ENCODE data around the gene GMPPA. TPM values are rescaled to one million over a fixed set of nuclear protein-coding genes. Genes with fewer than 3 reads are reported as not detected.

The GMPPA gene
- polyA plus RNA-seq, 1 donor (not counting 4 experiments of a cell fraction or from before 2014, with no cell fraction given), result 50.6 TPM

DNA sequence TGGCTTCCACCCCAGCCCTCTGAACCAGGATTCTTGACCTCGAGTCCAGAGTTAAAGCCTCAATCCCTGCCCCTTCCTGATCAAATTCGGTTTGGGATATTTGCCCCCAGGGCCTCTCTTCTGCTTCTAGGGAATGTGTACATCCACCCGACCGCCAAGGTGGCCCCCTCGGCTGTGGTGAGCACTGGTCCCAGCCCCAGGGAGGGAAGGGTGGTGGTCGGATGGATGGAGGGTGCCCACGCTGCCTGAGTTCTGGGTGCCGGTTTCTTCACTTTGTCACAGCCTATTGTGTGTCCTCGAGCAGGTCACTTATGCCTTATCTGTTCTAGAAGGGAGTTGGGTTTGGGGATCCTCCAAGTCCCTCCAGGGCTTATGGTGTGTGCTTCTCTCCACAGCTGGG lies 6.9 kb downstream of the GMPPA start:
- no peak overlapping the region for H3K9ac ChIP-seq (ENCODE audit: control insufficient read depth, extremely low read depth, insufficient read depth, low read length)
- H3K9me1 ChIP-seq (ENCODE audit: control insufficient read depth, extremely low read depth, insufficient read depth, low read length), result no peaks in the 10 kb centered on the region
- peaks cover 9 to 12% of the 10 kb centered on the region in 2 experiments for H3K36me3 ChIP-seq (ENCODE audit: control insufficient read depth in 2 of 2, extremely low read depth in 1 of 2, insufficient read depth in 2 of 2, low read length in 2 of 2)
- H3K4me3 ChIP-seq (ENCODE audit: control insufficient read depth in 2 of 3, extremely low read depth in 1 of 3, insufficient read depth in 2 of 3, low read depth in 1 of 3, low read length in 3 of 3), result no peak overlapping the region
- DNase-seq (ENCODE audit: low read depth, low spot score) (no peak), FAIRE-seq (no peak)
- H3K4me2 ChIP-seq (ENCODE audit: control insufficient read depth, extremely low read depth, insufficient read depth, low read depth, low read length), result no peak overlapping the region
- H3K4me1 ChIP-seq (ENCODE audit: control insufficient read depth, extremely low read depth, insufficient read depth, low read length), result no peaks in the 10 kb centered on the region
- no peak for TF ChIP-seq EZH2 (IDR thresholded peaks at IDR 0.05; ENCODE audit: low read length)
- TF ChIP-seq, protein P1, sequence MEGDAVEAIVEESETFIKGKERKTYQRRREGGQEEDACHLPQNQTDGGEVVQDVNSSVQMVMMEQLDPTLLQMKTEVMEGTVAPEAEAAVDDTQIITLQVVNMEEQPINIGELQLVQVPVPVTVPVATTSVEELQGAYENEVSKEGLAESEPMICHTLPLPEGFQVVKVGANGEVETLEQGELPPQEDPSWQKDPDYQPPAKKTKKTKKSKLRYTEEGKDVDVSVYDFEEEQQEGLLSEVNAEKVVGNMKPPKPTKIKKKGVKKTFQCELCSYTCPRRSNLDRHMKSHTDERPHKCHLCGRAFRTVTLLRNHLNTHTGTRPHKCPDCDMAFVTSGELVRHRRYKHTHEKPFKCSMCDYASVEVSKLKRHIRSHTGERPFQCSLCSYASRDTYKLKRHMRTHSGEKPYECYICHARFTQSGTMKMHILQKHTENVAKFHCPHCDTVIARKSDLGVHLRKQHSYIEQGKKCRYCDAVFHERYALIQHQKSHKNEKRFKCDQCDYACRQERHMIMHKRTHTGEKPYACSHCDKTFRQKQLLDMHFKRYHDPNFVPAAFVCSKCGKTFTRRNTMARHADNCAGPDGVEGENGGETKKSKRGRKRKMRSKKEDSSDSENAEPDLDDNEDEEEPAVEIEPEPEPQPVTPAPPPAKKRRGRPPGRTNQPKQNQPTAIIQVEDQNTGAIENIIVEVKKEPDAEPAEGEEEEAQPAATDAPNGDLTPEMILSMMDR (optimal IDR thresholded peaks at IDR 0.05 in 1 of 3, IDR thresholded peaks at IDR 0.05 in 1 of 3, conservative IDR thresholded peaks at IDR 0.05 in 1 of 3; ENCODE audit: extremely low read depth in 1 of 3, insufficient read depth in 2 of 3, low read length in 3 of 3), result no peak
- H3K27me3 ChIP-seq (ENCODE audit: control insufficient read depth, extremely low read depth, insufficient read depth, low read length), result peaks cover 12% of the 10 kb centered on the region
- dilution Hi-C loops (cut with MboI; ENCODE audit: extremely low pct_ligation_motif_present, low sequenced_read_pairs), result no loop called here
- H2AFZ ChIP-seq (ENCODE audit: control insufficient read depth, low read length), result no peak overlapping the region
- H3K79me2 ChIP-seq (ENCODE audit: control insufficient read depth, insufficient read depth, low read length), result no peaks in the 10 kb centered on the region
- H3K27ac ChIP-seq (ENCODE audit: control insufficient read depth, insufficient read depth, low read length), result no peak overlapping the region
- no peaks in the 10 kb centered on the region for H3K9me3 ChIP-seq (ENCODE audit: control insufficient read depth, low read depth, low read length)
- H4K20me1 ChIP-seq (ENCODE audit: control insufficient read depth, extremely low read depth, insufficient read depth, low read length), result peaks cover 4% of the 10 kb centered on the region

DNA sequence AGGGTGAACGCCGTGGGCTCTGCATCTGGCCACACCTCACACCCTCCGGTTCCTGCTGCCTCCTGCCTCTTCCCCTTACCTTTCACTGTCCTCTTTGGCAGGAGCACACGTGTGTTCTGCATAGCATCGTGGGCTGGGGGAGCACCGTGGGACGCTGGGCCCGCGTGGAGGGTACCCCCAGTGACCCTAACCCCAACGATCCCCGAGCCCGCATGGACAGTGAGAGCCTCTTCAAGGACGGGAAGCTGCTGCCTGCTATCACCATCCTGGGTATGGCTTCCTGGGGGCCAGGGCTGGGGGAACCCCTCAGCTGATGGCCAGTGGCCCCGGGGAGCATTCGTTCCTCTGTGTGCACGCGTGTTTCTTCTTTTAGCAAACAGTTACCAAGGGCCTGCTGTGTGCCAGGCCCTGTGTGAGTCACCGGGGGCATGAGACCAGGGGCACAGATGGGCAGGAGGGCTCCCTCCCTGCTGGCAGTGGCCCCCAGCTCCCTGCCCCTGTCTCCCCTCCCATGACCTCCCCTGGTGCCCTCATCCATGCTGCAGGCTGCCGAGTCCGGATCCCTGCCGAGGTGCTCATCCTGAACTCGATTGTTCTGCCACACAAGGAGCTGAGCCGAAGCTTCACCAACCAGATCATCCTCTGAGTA lies 7.6 kb downstream of the GMPPA start:
- H3K27ac ChIP-seq (ENCODE audit: control insufficient read depth, insufficient read depth, low read length), result no peak overlapping the region
- no peaks in the 10 kb centered on the region for H3K9me1 ChIP-seq (ENCODE audit: control insufficient read depth, extremely low read depth, insufficient read depth, low read length)
- H3K4me3 ChIP-seq (ENCODE audit: control insufficient read depth in 2 of 3, extremely low read depth in 1 of 3, insufficient read depth in 2 of 3, low read depth in 1 of 3, low read length in 3 of 3), result no peak overlapping the region
- H4K20me1 ChIP-seq (ENCODE audit: control insufficient read depth, extremely low read depth, insufficient read depth, low read length), result peaks cover 4% of the 10 kb centered on the region
- no peaks in the 10 kb centered on the region for H3K79me2 ChIP-seq (ENCODE audit: control insufficient read depth, insufficient read depth, low read length)
- DNase-seq (ENCODE audit: low read depth, low spot score), result no peak
- no peaks in the 10 kb centered on the region for H3K4me1 ChIP-seq (ENCODE audit: control insufficient read depth, extremely low read depth, insufficient read depth, low read length)
- H3K9ac ChIP-seq (ENCODE audit: control insufficient read depth, extremely low read depth, insufficient read depth, low read length), result no peak overlapping the region
- no peak overlapping the region for H2AFZ ChIP-seq (ENCODE audit: control insufficient read depth, low read length)
- H3K36me3 ChIP-seq (ENCODE audit: control insufficient read depth in 2 of 2, extremely low read depth in 1 of 2, insufficient read depth in 2 of 2, low read length in 2 of 2), result peaks cover 9 to 12% of the 10 kb centered on the region in 2 experiments
- TF ChIP-seq EZH2 (IDR thresholded peaks at IDR 0.05; ENCODE audit: low read length), result no peak
- TF ChIP-seq, protein P1 (optimal IDR thresholded peaks at IDR 0.05 in 1 of 3, IDR thresholded peaks at IDR 0.05 in 1 of 3, conservative IDR thresholded peaks at IDR 0.05 in 1 of 3; ENCODE audit: extremely low read depth in 1 of 3, insufficient read depth in 2 of 3, low read length in 3 of 3), result no peak
- H3K9me3 ChIP-seq (ENCODE audit: control insufficient read depth, low read depth, low read length), result no peaks in the 10 kb centered on the region
- peaks cover 19% of the 10 kb centered on the region for H3K27me3 ChIP-seq (ENCODE audit: control insufficient read depth, extremely low read depth, insufficient read depth, low read length)
- no peak for FAIRE-seq
- no peak overlapping the region for H3K4me2 ChIP-seq (ENCODE audit: control insufficient read depth, extremely low read depth, insufficient read depth, low read depth, low read length)
- dilution Hi-C loops (cut with MboI; ENCODE audit: extremely low pct_ligation_motif_present, low sequenced_read_pairs), result no loop called here
